ENCODE results near the gene STMP1. TPM values are rescaled to one million over a fixed set of nuclear protein-coding genes. Genes with fewer than 3 reads are reported as not detected.

The STMP1 gene
- total and polyA plus RNA-seq, 2 of the 4 experiments (the other 2 are of a cell fraction), result 6.1 to 28.3 TPM

GRCh38 chr7:135616136-135616535 lies 46.2 kb upstream of the STMP1 start:
- no peak overlapping the region for H4K8ac ChIP-seq (ENCODE audit: low read depth in 2 of 2, low read length in 2 of 2)
- peak overlapping the region; percentile 58; the same call in 1 of the 2 replicates for H3K14ac ChIP-seq (replicated peaks; ENCODE audit: low read depth, low read length)
- no peak overlapping the region for H3K56ac ChIP-seq (ENCODE audit: extremely low read depth, insufficient read depth, low read length)
- no peaks in the 10 kb centered on the region for H4K20me1 ChIP-seq (ENCODE audit: insufficient read depth, low read length)
- no TSS peak for BruUV-seq (replicated peaks)
- H3K27me3 ChIP-seq (ENCODE audit: control insufficient read depth, insufficient read depth, low read length), result no peaks in the 10 kb centered on the region
- intact Hi-C loops (cut with micrococcal nuclease), result no loop called here
- DNase-seq (peak; percentile 68), ATAC-seq (ENCODE audit: low read depth) (peak; percentile 71)
- no peak overlapping the region for H2AFZ ChIP-seq (replicated peaks; ENCODE audit: low read length, poor library complexity)
- POLR2A ChIA-PET (ENCODE audit: unreplicated experiment), result no interaction called here
- H3K9me1 ChIP-seq (ENCODE audit: insufficient read depth, low read length), result no peaks in the 10 kb centered on the region
- no peak overlapping the region for H2AK9ac ChIP-seq (replicated peaks; ENCODE audit: low read depth, low read length, poor library complexity)
- dilution Hi-C loops (cut with HindIII; ENCODE audit: low sequenced_read_pairs, unreplicated experiment), result no loop called here
- no peak overlapping the region for H4K91ac ChIP-seq (ENCODE audit: insufficient read depth, low read depth, low read length)
- no peaks in the 10 kb centered on the region for H3K9me3 ChIP-seq (ENCODE audit: control insufficient read depth, insufficient read depth, low read length)
- H3K4me3 ChIP-seq (ENCODE audit: insufficient read depth, low read depth, low read length), result no peak overlapping the region
- H2AK5ac ChIP-seq (ENCODE audit: low read depth, low read length), result no peak overlapping the region; the same call in 1 of the 2 replicates
- no peak overlapping the region; the same call in 1 of the 2 replicates for H3K23ac ChIP-seq (ENCODE audit: low read depth, low read length)
- H3K4ac ChIP-seq (ENCODE audit: low read depth, low read length), result no peak overlapping the region
- H3K4me2 ChIP-seq (ENCODE audit: low read depth, low read length), result no peak overlapping the region
- CTCF ChIA-PET, result no interaction called here
- H3K27ac ChIP-seq (ENCODE audit: insufficient read depth, low read length), result no peak overlapping the region
- no peak overlapping the region for H3K18ac ChIP-seq (ENCODE audit: low read depth, low read length)
- no CpG with 5 or more reads among the region's 1 CpG for WGBS, 2 experiments (ENCODE audit: extremely low coverage in 2 of 2, insufficient read length in 1 of 2)
- H3K79me1 ChIP-seq (ENCODE audit: low read depth in 1 of 2, low read length in 2 of 2), result peaks cover 2% of the 10 kb centered on the region in 2 experiments; a peak in 2 of 4 replicates
- no peak; the same call in 1 of the 2 replicates for TF ChIP-seq NFE2L2 (IDR thresholded peaks at IDR 0.05; ENCODE audit: low read depth, low read length)
- TF ChIP-seq CEBPB (IDR thresholded peaks at IDR 0.05; ENCODE audit: low read depth, low read length), result no peak
- TF ChIP-seq FOS (IDR thresholded peaks at IDR 0.05; ENCODE audit: low read depth, low read length), result no peak
- TF ChIP-seq USF2 (IDR thresholded peaks at IDR 0.05; ENCODE audit: low read depth, low read length), result no peak
- no peak for TF ChIP-seq SMC3 (IDR thresholded peaks at IDR 0.05; ENCODE audit: low read depth, low read length)
- no peak for TF ChIP-seq POLR2A (IDR thresholded peaks at IDR 0.05; ENCODE audit: low read depth, low read length)
- no peak; the same call in 1 of the 2 replicates for TF ChIP-seq MAFK (IDR thresholded peaks at IDR 0.05; ENCODE audit: low read depth, low read length)
- no peak for TF ChIP-seq BHLHE40 (IDR thresholded peaks at IDR 0.05; ENCODE audit: low read depth, low read length)
- TF ChIP-seq RAD21 (IDR thresholded peaks at IDR 0.05; ENCODE audit: low read length), result no peak
- no peak for TF ChIP-seq MAZ (IDR thresholded peaks at IDR 0.05; ENCODE audit: borderline replicate concordance, low read depth, low read length)
- no peak for TF ChIP-seq RCOR1 (IDR thresholded peaks at IDR 0.05; ENCODE audit: insufficient replicate concordance, low read length)
- TF ChIP-seq RFX5 (IDR thresholded peaks at IDR 0.05; ENCODE audit: low read depth, low read length), result no peak
- no peak overlapping the region for H2BK20ac ChIP-seq (ENCODE audit: low read depth, low read length)
- H3K9ac ChIP-seq (ENCODE audit: low read depth, low read length), result no peak overlapping the region
- in situ Hi-C loops (cut with MboI; ENCODE audit: low sequenced_read_pairs), result no loop called here
- no peaks in the 10 kb centered on the region for H3K4me1 ChIP-seq (ENCODE audit: control insufficient read depth, insufficient read depth, low read length)
- H2BK15ac ChIP-seq (ENCODE audit: low read depth, low read length), result no peak overlapping the region
- H4K5ac ChIP-seq (ENCODE audit: low read depth, low read length), result no peak overlapping the region
- no peak overlapping the region for H2BK5ac ChIP-seq (ENCODE audit: low read depth, low read length, poor library complexity, severe bottlenecking)
- no peak overlapping the region for H2BK120ac ChIP-seq (ENCODE audit: low read depth, low read length)
- H3K36me3 ChIP-seq (ENCODE audit: control insufficient read depth, insufficient read depth, low read length), result peaks cover 20% of the 10 kb centered on the region

Measured in IMR-90 (cell line).